K562 (cell line): ENCODE results near the gene MYO1D.

Source experiments
- FOXP1 ChIP-seq: sonication (generic); formaldehyde crosslinking; IDR thresholded peaks from 2 replicates; pipeline ENCODE4 v1.8.0; 2022; ENCODE audit warnings: mild to moderate bottlenecking, missing genetic modification reagents
- MAFK ChIP-seq: IDR thresholded peaks from 2 replicates; pipeline ENCODE4 v1.6.1; 2011; ENCODE audit warnings: low read length, improper control_type of control experiment
- POLR2AphosphoS5 ChIP-seq: IDR thresholded peaks from 2 replicates; pipeline ENCODE4 v1.6.1; 2011; ENCODE audit warnings: mild to moderate bottlenecking, low read depth, low read length, moderate library complexity; ENCODE audit not compliant: control insufficient read depth, insufficient read depth
- ZEB2 ChIP-seq: fragments of 450-650 bp; IDR thresholded peaks from 2 replicates; pipeline ENCODE4 v1.6.1; 2016
- ZNF740 ChIP-seq, 3 experiments: fragments of 200-800 bp in 1 of 3; sonication (Bioruptor generic) in 1 of 3; sonication (generic) in 1 of 3; formaldehyde crosslinking in 1 of 3; IDR thresholded peaks; 2 replicates each; pipeline versions ENCODE4 v1.6.1 to v1.8.0; 2016 to 2022; ENCODE audit warnings: mild to moderate bottlenecking in 2 of 3, missing compliant biosample characterization in 2 of 3, missing genetic modification characterization in 2 of 3, missing genetic modification reagents in 1 of 3
- TF ChIP-seq, protein P1 (sequence below): fragments of 250-450 bp; sonication (Bioruptor Pico); IDR thresholded peaks from 2 replicates; pipeline ENCODE4 v1.5.0; 2020; ENCODE audit warnings: mild to moderate bottlenecking
- TF ChIP-seq, protein P2 (sequence below), 3 experiments: IDR thresholded peaks in 2 of 3; conservative IDR thresholded peaks in 1 of 3; 2 replicates each; pipeline ENCODE4 v1.5.1; 2011 to 2012; ENCODE audit warnings: low read length in 3 of 3, mild to moderate bottlenecking in 3 of 3, control low read depth in 2 of 3, improper control_type of control experiment in 1 of 3, inconsistent platforms in 1 of 3, low read depth in 1 of 3, mixed read lengths in 1 of 3, moderate library complexity in 1 of 3; ENCODE audit not compliant: insufficient read depth in 2 of 3

- TF ChIP-seq, protein P1, sequence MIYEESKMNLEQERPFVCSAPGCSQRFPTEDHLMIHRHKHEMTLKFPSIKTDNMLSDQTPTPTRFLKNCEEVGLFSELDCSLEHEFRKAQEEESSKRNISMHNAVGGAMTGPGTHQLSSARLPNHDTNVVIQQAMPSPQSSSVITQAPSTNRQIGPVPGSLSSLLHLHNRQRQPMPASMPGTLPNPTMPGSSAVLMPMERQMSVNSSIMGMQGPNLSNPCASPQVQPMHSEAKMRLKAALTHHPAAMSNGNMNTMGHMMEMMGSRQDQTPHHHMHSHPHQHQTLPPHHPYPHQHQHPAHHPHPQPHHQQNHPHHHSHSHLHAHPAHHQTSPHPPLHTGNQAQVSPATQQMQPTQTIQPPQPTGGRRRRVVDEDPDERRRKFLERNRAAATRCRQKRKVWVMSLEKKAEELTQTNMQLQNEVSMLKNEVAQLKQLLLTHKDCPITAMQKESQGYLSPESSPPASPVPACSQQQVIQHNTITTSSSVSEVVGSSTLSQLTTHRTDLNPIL, result no peak
- TF ChIP-seq POLR2AphosphoS5, result no peak
- no peak for TF ChIP-seq MAFK
- TF ChIP-seq ZEB2, result no peak
- no peak for TF ChIP-seq FOXP1 (CRISPR knock-in tag)
- TF ChIP-seq, protein P2, sequence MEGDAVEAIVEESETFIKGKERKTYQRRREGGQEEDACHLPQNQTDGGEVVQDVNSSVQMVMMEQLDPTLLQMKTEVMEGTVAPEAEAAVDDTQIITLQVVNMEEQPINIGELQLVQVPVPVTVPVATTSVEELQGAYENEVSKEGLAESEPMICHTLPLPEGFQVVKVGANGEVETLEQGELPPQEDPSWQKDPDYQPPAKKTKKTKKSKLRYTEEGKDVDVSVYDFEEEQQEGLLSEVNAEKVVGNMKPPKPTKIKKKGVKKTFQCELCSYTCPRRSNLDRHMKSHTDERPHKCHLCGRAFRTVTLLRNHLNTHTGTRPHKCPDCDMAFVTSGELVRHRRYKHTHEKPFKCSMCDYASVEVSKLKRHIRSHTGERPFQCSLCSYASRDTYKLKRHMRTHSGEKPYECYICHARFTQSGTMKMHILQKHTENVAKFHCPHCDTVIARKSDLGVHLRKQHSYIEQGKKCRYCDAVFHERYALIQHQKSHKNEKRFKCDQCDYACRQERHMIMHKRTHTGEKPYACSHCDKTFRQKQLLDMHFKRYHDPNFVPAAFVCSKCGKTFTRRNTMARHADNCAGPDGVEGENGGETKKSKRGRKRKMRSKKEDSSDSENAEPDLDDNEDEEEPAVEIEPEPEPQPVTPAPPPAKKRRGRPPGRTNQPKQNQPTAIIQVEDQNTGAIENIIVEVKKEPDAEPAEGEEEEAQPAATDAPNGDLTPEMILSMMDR (IDR thresholded peaks at IDR 0.05 in 2 of 3, conservative IDR thresholded peaks at IDR 0.05 in 1 of 3; ENCODE audit: insufficient read depth in 2 of 3, low read depth in 1 of 3, low read length in 3 of 3), result no peak
- no peak for TF ChIP-seq ZNF740 (CRISPR knock-in tag; IDR thresholded peaks at IDR 0.05)
- TF ChIP-seq ZNF740 (tag; IDR thresholded peaks at IDR 0.05), result no peak
Measured at GRCh38 chr17:32658470-32659418, 218.2 kb downstream of the MYO1D start.
